DMS79 (cell line): Measurements from ENCODE around the gene SLC1A1.
"Not testable (repeated sequence)": the region's sequence is repeated elsewhere in the genome, so short reads cannot be mapped to it uniquely, and the experiment has no call there.

ENCODE experiments used
- DNase-seq: peaks from one replicate; lab custom pipeline; 2025; lab: John Stamatoyannopoulos, UW

The SLC1A1 gene

GRCh38 chr9:4541856-4542255 lies 51.6 kb downstream of the SLC1A1 start:
- no peak for DNase-seq

GRCh38 chr9:4544714-4545113 lies 54.4 kb downstream of the SLC1A1 start:
- DNase-seq: not testable (repeated sequence)

- no peak for DNase-seq
Observed at GRCh38 chr9:4547016-4547415, 56.7 kb downstream of the SLC1A1 start.

GRCh38 chr9:4548811-4549725 lies 58.8 kb downstream of the SLC1A1 start:
- no peak for DNase-seq

GRCh38 chr9:4549751-4550295 lies 59.6 kb downstream of the SLC1A1 start:
- DNase-seq: no peak

- DNase-seq: no peak
Observed at GRCh38 chr9:4550777-4551484, 60.7 kb downstream of the SLC1A1 start.

- no peak for DNase-seq
Observed at GRCh38 chr9:4553951-4554381, 63.7 kb downstream of the SLC1A1 start.

GRCh38 chr9:4555236-4555635 lies 65.0 kb downstream of the SLC1A1 start:
- DNase-seq: no peak

- DNase-seq: no peak
Observed at GRCh38 chr9:4558371-4558998, 68.2 kb downstream of the SLC1A1 start.

GRCh38 chr9:4559261-4560182 lies 69.3 kb downstream of the SLC1A1 start:
- no peak for DNase-seq

- DNase-seq: no peak
Observed at GRCh38 chr9:4563105-4563504, 72.8 kb downstream of the SLC1A1 start.

GRCh38 chr9:4566806-4567205 lies 76.5 kb downstream of the SLC1A1 start:
- DNase-seq: no peak

GRCh38 chr9:4567601-4568000 lies 77.3 kb downstream of the SLC1A1 start:
- DNase-seq: no peak

- DNase-seq: no peak
Observed at GRCh38 chr9:4569101-4569500, 78.8 kb downstream of the SLC1A1 start.

GRCh38 chr9:4572184-4572826 lies 82.0 kb downstream of the SLC1A1 start:
- DNase-seq: no peak

- DNase-seq: peak; percentile 1
Observed at GRCh38 chr9:4573176-4573575, 82.9 kb downstream of the SLC1A1 start.

- peak; percentile 11 for DNase-seq
Observed at GRCh38 chr9:4573634-4574389, 83.5 kb downstream of the SLC1A1 start.

GRCh38 chr9:4574657-4575243 lies 84.5 kb downstream of the SLC1A1 start:
- no peak for DNase-seq

- DNase-seq: no peak
Observed at GRCh38 chr9:4575997-4576396, 85.7 kb downstream of the SLC1A1 start.

- DNase-seq: no peak
Observed at GRCh38 chr9:4576448-4576847, 86.2 kb downstream of the SLC1A1 start.
